HG02852 (cell line): Measurements from ENCODE around the gene PISD.
"Not testable (repeated sequence)": the region's sequence is repeated elsewhere in the genome, so short reads cannot be mapped to it uniquely, and the experiment has no call there.

ENCODE experiments used
- ATAC-seq: cut with Tn5 transposase; IDR thresholded peaks from one replicate; pipeline ENCODE4 v1.9.1; 2021; ENCODE audit warnings: mild to moderate bottlenecking, moderate library complexity; ENCODE audit not compliant: unreplicated experiment

PISD gene

DNA sequence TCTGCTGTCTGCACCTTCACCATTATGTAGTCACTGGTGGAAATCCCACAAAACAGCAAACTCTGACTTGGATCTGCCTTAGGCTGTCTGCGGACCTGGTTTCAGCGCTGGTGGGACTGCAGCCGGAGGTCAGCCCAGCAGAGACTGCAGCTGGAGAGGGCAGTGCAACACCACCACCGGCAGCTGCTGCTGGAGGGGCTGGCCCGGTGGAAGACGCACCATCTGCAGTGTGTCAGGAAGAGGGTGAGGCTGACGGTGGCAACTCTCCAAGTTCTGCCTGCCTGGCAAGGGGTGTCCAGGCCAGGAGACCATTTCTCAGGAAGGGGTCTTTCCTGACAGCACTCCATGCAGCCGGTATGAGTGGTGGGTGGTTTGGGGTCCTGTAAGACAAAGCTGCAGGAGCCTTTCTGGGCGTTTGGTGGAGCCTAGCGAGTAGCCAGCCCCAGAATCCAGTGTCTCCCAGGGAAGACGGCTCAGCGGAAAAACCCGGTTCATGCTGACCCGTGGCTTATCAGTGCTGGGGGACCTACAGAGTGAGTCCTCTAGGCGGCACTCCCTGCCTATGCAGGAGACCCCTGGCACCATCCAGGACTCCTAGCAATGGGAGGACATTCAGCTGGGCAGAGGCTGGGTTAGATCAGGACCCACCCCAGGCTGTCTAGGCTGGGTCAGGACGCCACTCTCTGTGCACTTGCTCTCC, 50.8 kb downstream of the PISD start:
- ATAC-seq: no peak

DNA sequence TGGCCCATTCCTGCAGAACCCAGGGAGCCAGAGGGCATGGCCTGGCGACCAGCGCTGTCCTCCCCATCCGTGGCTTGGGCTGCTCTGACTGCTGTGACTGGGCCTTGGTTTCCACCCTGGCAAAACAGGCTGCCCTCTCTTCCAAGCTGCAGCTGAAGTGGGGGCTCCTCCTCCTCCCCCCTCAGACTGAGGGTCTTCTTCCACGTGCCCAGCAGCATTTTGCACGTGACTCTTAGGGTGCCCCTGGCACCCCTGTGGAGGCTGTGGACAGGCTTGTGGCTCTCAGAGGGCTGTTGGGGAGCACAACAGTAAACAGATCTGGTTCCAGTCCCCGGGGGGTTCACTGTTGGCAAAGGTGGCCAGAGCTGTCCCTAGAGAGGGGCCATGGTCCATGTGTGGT, 51.4 kb downstream of the PISD start:
- ATAC-seq: no peak

DNA sequence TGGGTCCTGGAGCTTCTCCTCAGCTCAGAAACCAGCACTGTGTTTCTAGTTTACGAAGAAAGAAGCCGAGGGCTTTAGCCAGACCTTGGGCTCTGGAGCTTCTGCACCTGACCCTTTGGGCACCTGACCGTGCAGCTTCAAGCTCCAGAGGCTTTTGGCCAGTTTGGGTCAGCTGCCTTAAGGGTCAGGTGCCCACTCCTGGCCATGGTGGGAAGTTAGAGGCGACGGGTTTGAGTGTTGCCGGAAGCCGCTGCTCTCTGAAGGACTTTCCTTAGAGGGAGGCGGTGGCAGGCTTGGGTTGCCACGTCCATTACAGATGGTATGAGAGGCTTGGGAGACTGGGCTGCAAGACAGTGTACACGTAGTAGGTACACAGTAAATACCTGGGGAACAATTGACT, 52.3 kb downstream of the PISD start:
- no peak for ATAC-seq

DNA sequence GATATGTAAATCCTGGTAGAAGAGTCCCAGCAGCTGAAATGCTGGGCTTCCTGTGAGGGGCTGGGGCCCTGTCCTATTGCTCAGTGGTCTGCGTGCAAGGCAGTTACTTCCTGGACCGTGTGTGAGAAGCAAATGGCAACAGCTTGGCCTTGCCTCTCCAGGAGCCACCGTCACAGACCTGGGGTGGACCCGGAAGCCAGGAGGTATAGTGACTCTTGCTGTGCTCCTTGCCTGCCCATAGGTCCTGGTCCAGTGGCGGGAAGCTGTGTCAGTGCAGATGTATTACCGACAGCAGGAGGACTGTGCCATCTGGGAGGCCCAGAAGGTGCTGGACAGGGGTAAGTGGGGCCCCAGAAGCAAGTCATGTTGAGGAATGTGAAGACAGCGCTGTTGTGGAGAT, 54.3 kb downstream of the PISD start:
- ATAC-seq: no peak

DNA sequence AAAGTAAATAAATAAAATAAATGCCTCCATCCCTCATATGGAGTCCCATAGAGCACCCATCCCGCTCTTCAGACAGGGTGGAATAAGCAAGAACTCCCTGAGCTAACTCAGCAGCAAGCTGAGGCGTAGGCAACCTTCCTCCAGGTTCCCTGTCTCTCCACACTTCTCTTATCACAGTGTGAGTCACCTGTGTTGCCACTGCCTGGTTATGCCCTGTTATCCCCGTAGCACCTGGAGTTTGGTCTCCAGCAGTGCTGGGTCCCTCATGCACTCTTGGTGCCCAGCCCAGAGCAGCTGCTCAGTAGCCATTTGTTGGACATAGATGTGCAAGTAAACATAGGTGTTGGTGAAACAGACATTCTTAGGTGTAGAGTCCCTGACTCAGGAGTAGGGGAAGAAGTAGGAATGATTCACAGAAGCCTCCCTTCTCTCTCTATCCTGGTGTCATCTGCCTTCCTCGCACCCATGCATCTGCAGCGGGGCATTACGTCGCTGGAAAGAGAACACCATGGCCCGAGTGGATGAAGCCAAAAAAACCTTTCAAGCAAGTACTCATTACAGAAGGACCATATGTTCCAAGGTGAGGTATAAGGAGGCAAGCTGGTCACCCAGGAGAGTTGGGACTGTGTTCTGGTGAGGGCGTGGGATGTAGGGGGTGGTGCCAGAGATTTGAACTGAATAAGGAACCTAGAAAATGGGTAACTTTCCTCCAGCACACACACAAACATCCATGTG, 56.0 kb downstream of the PISD start:
- no peak for ATAC-seq

DNA sequence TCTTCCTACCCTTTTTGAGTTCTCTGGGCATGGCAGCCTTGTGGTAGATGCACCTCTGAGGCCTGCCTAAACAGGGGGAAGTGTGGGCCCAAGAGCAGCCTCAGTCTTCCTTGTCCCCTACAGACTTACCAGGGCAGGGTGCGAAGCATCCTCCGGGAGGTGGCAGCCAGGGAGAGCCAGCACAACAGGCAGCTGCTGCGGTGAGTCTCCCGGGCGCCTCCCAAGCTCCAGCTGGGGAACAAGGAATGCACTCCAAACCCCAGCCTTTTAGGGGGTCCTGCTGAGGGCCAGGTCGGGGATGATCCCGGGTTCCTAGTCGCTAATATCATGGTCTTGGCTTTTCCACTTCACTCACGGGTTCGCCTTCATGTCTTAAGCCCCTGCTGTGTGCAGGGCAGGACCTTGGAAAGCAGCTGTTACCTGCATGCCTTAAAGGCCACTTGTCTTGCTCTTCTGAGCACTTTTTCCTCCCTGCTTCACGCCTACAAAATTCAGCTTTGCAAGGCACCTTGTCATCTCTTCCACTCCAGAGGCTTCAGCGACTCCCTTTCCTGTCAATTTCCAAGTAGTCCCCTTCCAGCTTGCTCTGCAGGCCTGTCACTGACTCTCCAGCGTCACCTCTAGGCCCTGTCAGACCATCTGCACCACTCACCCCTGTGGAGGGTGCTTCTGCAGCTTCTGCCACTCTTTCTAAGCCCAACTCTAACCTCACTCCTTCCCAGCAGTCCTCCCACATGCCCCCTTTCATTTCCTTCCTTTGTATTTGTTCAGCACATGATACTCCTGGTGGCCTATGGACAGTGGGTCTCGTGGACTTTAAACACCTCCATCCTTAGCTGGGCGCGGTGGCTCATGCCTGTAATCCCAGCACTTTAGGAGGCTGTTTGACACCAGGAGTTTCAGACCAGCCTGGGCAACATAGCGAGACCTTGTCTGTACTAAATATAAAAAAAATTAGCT, 57.0 kb downstream of the PISD start:
- ATAC-seq: no peak

DNA sequence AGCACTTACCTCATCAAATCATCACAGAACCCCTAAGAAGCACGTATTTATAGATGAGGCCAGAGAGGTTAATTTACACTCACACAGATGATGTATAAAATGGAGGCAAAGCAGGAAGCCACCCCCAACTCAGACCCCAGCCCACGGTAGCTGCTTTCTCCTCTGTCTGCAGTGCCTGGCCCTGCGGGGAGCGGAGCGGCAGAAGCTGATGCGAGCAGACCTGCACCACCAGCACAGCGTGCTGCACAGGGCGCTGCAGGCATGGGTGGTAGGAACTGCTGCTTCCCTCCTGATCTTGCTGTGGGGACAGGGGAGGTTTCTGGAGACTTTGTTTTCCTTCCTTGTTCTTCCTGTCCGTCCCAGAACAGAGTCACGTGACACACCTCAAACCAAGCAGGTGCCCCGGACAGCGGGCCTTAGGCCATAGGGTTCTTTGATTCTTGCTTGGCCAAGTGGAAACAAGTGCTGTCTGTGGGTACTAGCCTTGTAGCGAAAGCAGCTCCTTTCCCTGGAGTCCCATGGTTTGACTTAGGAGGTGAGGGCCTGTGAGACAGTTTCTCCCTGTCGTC, 57.8 kb downstream of the PISD start:
- no peak for ATAC-seq

DNA sequence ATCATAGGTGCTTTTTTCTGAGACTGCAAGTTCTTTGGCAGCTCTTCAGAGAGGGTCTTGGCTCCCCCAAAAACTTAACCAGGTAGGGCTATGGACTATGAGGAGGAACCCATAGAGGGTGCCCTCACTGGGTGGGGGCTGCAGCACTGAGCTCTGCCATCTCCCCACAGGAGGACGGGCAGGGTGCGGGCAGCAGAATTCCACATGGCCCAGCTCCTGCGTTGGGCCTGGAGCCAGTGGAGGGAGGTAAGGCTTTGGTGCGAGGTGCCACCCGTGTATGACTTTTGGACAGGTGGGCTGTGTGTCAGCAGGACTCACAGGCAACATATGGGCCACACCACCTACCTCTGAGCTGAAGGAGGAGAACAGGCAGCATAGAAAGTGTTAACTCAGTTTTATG, 58.4 kb downstream of the PISD start:
- no peak for ATAC-seq

DNA sequence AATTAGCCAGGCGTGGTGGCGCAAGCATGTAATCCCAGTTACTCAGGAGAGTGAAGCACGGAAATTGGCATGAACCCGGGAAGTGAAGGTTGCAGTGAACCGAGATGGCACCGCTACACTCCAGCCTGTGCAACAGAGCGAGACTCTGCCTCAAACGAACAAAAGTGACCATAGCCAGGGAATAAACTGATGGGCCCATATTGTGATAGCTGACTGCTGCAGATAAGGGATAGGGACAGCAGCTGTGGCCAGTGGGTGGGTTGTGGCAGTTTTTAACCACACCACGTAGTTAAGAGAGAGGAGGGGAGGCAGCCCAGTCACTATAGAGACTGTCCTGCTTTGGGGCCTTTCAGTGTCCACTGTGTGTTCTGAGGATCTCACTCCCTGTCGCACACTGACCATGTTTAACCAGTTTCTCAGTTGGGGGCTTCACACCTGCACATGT, 58.9 kb downstream of the PISD start:
- ATAC-seq: no peak

DNA sequence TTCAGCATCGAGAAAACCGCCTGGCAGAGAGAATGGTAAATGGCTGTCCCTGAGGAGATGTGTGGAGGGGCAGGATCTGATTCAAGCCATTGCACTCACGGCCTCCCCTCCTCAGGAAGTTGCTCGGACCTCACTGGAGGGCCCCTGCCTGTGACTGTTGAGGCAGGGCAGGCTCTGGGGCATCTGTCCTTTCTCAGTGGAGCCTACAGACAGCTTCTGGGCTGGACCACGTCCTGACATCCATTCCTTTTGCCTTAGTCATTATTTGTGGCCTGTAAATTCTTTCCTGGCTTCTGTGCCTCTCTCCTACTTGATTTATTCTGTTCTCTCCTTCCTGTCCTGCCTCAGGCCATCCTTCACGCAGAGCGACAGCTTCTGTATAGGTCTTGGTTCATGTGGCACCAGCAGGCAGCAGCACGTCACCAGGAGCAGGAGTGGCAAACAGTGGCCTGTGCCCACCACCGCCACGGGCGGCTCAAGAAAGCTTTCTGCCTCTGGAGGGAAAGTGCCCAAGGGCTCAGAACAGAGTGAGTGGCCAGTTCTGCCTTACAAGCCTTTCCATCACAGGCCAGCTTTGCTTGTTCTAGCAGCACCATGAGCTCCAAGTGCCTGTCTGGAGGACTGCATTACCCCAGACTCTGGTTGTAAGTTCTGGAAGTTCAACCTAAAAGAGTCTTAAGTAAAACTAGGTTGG, 59.6 kb downstream of the PISD start:
- ATAC-seq: no peak

DNA sequence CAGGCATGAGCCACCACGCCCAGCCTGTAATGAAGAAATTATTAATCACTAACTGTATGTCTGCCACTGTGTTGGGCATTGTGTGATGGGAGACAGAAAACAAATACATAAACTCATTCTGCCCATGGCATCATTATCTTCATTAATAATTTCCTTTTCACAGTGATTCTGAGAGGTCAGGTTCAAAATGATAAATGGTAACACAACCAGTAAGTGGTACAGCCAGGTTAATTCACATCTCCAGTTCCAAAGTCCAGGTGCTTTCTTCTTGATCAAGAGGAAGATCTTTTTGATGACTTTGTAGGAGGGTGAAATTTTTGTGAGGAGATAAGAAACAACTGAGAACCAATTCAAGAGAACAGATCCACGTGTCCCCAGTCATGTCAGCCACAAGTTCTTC, 66.7 kb downstream of the PISD start:
- ATAC-seq: no peak

DNA sequence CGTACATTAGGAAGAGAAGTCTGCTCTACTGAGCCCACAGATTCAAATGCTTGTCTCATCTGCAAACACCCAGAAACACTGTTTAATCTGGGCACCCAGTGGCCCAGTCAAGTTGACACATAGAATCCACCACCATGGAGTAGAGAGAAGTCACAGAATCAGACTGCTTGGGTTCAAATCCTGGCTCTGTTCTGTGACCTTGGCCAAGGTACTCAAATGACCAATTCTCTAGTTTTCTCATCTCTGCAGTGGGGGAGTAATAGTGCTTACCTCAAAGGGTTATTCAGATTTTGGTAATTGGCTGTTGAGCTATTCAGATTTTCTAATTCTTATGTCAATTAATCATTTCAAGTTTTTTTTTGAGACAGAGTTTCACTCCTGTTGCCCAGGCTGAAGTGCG, 71.9 kb downstream of the PISD start:
- not testable (repeated sequence) for ATAC-seq

DNA sequence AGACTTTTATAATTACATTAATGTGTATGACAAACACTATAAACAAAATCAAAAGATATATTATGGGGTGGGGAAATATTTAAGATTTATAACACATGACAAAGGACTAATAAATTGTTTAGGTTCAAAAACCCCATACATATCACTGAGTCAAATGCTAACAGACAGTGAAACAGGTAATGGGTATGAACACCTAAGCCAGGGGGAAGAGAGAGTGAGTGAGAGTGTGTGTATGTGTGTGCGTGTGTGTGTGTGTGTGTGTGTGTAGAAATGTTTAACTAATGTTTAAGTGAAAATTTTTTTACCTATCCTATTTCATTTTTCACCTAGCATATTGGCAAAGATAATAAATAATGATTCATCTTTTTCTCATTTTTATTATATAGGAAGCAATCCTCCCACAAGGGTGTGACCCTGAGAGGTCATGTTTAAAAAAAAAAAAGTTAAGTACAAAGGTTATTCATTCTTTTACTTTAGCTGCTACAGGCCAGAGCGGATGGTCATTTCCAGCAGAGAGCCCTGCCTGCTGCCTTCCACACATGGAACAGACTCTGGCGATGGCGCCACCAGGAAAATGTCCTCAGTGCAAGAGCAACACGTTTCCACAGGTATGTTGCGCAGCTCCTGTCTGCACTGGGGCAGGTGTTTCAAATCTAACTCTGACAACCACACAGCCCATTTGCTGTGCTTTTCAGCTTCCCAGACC, 72.9 kb downstream of the PISD start:
- no peak for ATAC-seq

DNA sequence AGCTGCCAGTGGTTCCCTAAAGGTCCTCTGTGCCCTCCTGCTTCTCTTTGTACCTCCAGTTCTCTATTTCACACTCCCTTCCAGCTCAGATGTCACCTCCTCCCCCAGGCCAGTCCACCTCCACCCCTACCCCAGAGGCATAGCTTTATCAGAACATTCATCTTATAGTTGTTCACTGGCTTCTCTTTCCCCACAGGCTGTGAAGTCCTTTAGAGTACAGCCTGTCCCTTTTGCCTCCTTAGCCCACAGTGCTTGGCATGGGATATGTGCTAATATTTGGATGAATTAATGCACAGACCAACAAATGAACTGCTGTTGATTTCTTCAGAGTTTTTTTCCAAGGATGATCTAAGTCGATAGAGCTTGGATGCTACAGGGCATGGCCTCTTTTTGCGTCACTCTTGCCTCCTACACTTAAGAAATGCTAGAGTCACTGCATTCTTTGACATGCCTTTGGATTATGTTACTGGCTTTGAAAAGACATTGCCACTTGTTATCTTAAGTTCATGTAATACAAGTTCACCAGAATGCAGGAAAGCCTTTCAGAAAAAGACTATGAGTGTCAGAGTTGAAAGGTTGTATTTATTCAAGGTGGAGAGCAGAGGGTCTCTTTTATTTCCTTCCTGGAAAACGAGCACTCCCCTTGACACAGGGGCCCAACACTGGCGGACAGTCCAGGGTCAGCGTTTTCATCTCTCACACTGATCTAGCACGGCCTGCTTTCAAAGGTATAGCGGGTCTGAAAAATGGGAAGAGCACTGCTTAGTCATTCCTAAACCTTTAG, 75.7 kb downstream of the PISD start:
- ATAC-seq: no peak

DNA sequence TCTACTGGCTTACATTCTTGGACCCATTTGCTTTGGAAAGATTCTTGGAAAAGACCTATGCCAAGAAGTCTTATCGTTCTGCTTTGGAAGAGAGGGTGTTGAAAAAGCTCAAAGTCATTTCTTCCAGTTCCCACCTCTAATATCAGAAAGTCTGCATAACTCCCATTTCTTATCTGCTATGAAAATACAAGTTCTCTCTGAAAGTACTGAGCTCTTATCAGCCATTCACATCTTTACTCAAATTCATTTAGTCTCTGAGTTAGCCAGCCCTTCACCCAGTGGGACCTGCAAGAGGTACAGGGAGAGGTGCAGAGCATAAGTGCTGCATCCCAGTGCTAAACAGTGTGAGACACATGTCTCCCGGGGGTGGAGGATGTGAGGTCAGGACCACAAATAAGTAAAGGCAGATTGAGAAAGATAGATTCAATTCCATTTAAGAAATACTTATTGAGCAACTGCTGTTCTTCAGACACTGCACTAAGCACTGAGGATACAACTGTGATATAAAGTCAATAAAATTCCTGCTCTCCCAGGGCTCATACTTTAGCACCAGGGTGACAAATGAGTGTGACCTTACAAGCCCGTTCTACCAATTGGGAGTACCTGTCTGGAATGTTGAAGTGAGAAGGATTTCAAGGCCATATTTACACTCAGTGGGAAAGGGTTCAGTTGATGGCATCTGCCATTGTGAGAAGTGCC, 76.7 kb downstream of the PISD start:
- ATAC-seq: no peak

DNA sequence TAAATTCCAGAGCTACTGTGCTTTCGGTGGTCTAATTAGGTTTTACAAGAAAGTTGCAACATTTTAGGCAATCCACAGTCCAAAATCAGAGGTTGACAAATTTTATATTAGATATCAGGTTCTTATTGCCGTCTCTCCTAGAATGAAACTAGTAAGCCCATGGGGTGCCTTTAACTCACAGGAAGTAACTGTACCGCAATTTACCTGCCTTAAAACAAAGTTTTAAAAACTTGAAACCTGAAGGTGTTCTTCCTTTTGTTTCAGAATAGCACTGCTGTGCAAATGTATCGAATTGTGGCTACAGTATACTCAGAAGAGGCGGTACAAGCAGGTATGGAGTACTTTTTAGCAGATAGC, 77.2 kb downstream of the PISD start:
- ATAC-seq: no peak

DNA sequence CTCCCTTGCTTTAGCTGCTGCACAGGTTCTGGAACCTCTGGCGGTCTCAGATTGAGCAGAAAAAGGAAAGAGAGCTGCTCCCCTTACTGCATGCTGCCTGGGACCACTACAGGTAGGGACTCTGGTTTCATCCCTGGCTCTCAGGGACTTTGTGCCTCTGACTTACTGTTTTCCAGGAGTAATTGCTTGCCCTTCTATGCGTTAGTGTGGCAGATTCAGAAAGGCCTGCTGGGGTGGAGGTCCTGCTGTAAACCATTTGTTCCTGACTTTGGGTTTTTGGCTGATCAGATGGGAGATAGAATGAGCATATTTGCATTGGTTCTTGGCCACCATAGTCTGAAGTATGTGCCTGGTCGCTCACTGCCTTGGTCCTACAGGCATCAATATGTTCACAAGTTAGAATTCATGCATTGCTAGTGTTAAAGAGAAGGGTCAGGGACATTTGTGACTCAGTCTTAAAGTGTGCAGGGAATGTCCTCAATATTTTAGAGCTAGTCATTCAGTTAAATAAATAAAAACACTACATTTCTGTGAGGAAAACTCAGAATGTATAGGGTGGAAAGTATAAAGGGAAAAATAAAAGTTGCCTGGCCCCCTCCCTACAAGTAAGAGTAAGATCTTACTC, 78.0 kb downstream of the PISD start:
- no peak for ATAC-seq

DNA sequence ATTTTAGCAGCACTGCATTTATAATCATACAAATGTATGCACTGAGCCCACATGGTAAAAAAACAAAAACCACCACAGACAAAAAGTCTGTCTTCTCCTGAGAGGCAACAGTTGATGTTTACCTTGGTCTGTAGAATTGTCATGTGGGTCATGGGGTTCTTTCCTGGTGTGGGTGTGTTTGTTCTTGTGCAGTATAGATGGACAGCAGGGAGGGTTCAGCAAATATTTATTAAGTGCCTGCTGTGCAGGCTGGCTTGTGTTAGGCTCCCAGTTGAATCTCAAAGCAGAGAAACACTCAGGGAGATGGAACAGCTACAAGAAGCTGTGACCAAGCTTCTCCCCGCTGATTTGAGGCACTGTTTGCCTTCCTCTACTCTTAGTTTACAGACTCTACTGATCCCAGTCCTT, 82.2 kb downstream of the PISD start:
- ATAC-seq: no peak
